Liver (tissue), 9 donors: ENCODE results near the gene OR2H1. TPM values are rescaled to one million over a fixed set of nuclear protein-coding genes. Genes with fewer than 3 reads are reported as not detected.
"Not testable (repeated sequence)": the region's sequence is repeated elsewhere in the genome, so short reads cannot be mapped to it uniquely, and the experiment has no call there.

Experiments used
- DNase-seq: peaks from one replicate; pipeline ENCODE4 v3.0.0-alpha.2; 2017; ENCODE audit warnings: low spot score
- H3K27ac ChIP-seq, 2 donors: one replicate each; pipeline ENCODE4 v1.7.0; 2013; ENCODE audit warnings: inconsistent platforms in 2 of 2, low read length in 2 of 2, control low read depth in 1 of 2, low read depth in 1 of 2, mild to moderate bottlenecking in 1 of 2
- H3K27me3 ChIP-seq, 4 donors: one replicate each; pipeline versions ENCODE4 v1.6.1 to v1.7.0; 2013; ENCODE audit warnings: low read length in 3 of 4, inconsistent platforms in 1 of 4, mild to moderate bottlenecking in 1 of 4, moderate library complexity in 1 of 4; ENCODE audit not compliant: control insufficient read depth in 4 of 4, insufficient read depth in 4 of 4
- H3K36me3 ChIP-seq, 4 donors: one replicate each; pipeline versions ENCODE4 v1.6.1 to v1.7.0; 2013; ENCODE audit warnings: low read length in 3 of 4, mild to moderate bottlenecking in 3 of 4, low read depth in 1 of 4, moderate library complexity in 1 of 4; ENCODE audit not compliant: control insufficient read depth in 4 of 4, insufficient read depth in 3 of 4
- H3K4me1 ChIP-seq, 4 donors: one replicate each; pipeline versions ENCODE4 v1.6.1 to v1.7.0; 2013; ENCODE audit warnings: low read length in 3 of 4, mild to moderate bottlenecking in 3 of 4, moderate library complexity in 1 of 4; ENCODE audit not compliant: control insufficient read depth in 4 of 4, insufficient read depth in 4 of 4
- H3K4me3 ChIP-seq, 3 donors: one replicate each; pipeline versions ENCODE4 v1.6.1 to v1.7.0; 2013; ENCODE audit warnings: low read length in 3 of 3, control low read depth in 1 of 3, low read depth in 1 of 3, mild to moderate bottlenecking in 1 of 3
- H3K9ac ChIP-seq, 2 donors: one replicate each; pipeline ENCODE4 v1.7.0; 2013; ENCODE audit warnings: low read length in 2 of 2, mild to moderate bottlenecking in 2 of 2, moderate library complexity in 2 of 2, control low read depth in 1 of 2, low read depth in 1 of 2
- H3K9me3 ChIP-seq, 4 donors: one replicate each; pipeline versions ENCODE4 v1.6.1 to v1.7.0; 2013; ENCODE audit warnings: low read length in 3 of 4; ENCODE audit not compliant: control insufficient read depth in 4 of 4
- EGR1 ChIP-seq, 2 donors: IDR thresholded peaks; 2 replicates each; pipeline ENCODE4 v1.6.1; 2016 to 2018; ENCODE audit warnings: antibody characterized with exemption in 2 of 2, low read depth in 2 of 2
- FOXA1 ChIP-seq: IDR thresholded peaks from 2 replicates; pipeline ENCODE4 v1.6.1; 2016; ENCODE audit warnings: antibody characterized with exemption
- FOXA2 ChIP-seq: IDR thresholded peaks from 2 replicates; pipeline ENCODE4 v1.6.1; 2016; ENCODE audit warnings: antibody characterized with exemption
- GABPA ChIP-seq, 2 donors: IDR thresholded peaks in 1 of 2; conservative IDR thresholded peaks in 1 of 2; 2 replicates each; pipeline ENCODE4 v1.6.1; 2016; ENCODE audit warnings: antibody characterized with exemption in 2 of 2, mild to moderate bottlenecking in 1 of 2, moderate library complexity in 1 of 2
- HNF4A ChIP-seq, 2 donors: conservative IDR thresholded peaks; 2 replicates each; pipeline ENCODE4 v1.6.1; 2016; ENCODE audit warnings: antibody characterized with exemption in 2 of 2, mild to moderate bottlenecking in 2 of 2
- HNF4G ChIP-seq: IDR thresholded peaks from 2 replicates; pipeline ENCODE4 v1.6.1; 2016; ENCODE audit warnings: antibody characterized with exemption
- JUND ChIP-seq, 2 donors: IDR thresholded peaks; 2 replicates each; pipeline ENCODE4 v1.6.1; 2016; ENCODE audit warnings: antibody characterized with exemption in 2 of 2
- NR2F2 ChIP-seq: IDR thresholded peaks from 2 replicates; pipeline ENCODE4 v1.6.1; 2016; ENCODE audit warnings: antibody characterized with exemption
- RAD21 ChIP-seq, 2 donors: IDR thresholded peaks; 2 replicates each; pipeline ENCODE4 v1.6.1; 2016; ENCODE audit warnings: antibody characterized with exemption in 2 of 2, mild to moderate bottlenecking in 2 of 2
- RXRA ChIP-seq, 2 donors: IDR thresholded peaks; 2 replicates each; pipeline ENCODE4 v1.6.1; 2017 to 2018; ENCODE audit warnings: antibody characterized with exemption in 2 of 2, mild to moderate bottlenecking in 1 of 2
- SP1 ChIP-seq: IDR thresholded peaks from 2 replicates; pipeline ENCODE4 v1.6.1; 2018; ENCODE audit warnings: antibody characterized with exemption, mild to moderate bottlenecking
- TAF1 ChIP-seq: conservative IDR thresholded peaks from 2 replicates; pipeline ENCODE4 v1.6.1; 2016; ENCODE audit warnings: antibody characterized with exemption, mild to moderate bottlenecking
- YY1 ChIP-seq: IDR thresholded peaks from 2 replicates; pipeline ENCODE4 v1.6.1; 2016; ENCODE audit warnings: antibody characterized with exemption, mild to moderate bottlenecking
- WGBS: extraction: QIAGEN DNeasy Blood & Tissue Kit; methylation state at CpG from one replicate; pipeline ENCODE4 v1.1.7; 2013; 5-methylcytosine and 5-hydroxymethylcytosine counted together
- polyA plus RNA-seq, 2 donors: library from polyadenylated mRNA; stranded (reverse) in 1 of 2; unstranded in 1 of 2; fragments of 200-250 nt in 1 of 2; fragments of >200 nt in 1 of 2; fragmentation: Nextera tagmentation in 1 of 2; extraction: Ambion mirVana in 1 of 2; gene quantifications; one replicate each; pipeline versions ENCODE4 v1.2.1 to v1.2.3, GENCODE V29; 2013 to 2015
- total RNA-seq, 2 donors: library from RNA; depleted of rRNA; stranded (reverse); fragments of >200 nt; gene quantifications; one replicate each; pipeline ENCODE4 v1.2.3, GENCODE V29; 2014
- TF ChIP-seq, protein P1 (sequence below): fragments of 150-350 bp; IDR thresholded peaks from 2 replicates; pipeline ENCODE4 v1.5.1; 2017; ENCODE audit warnings: improper control_type of control experiment, low read depth, low read length; ENCODE audit not compliant: missing input control
- TF ChIP-seq, protein P2 (sequence below): IDR thresholded peaks from 2 replicates; pipeline ENCODE4 v1.6.1; 2016; ENCODE audit warnings: antibody characterized with exemption
- TF ChIP-seq, protein P3 (sequence below): IDR thresholded peaks from 2 replicates; pipeline ENCODE4 v1.6.1; 2016; ENCODE audit warnings: antibody characterized with exemption, mild to moderate bottlenecking
- TF ChIP-seq, protein P4 (sequence below): IDR thresholded peaks from 2 replicates; pipeline ENCODE4 v1.6.1; 2016; ENCODE audit warnings: antibody characterized with exemption
- TF ChIP-seq, protein P5 (sequence below): IDR thresholded peaks from 2 replicates; pipeline ENCODE4 v1.6.1; 2016; ENCODE audit warnings: antibody characterized with exemption
- donor health status: healthy.
- donor health status: healthy.
- donor health status: healthy.
- donor health status: healthy.
- donor health status: healthy.

The OR2H1 gene
- total and polyA plus RNA-seq, 4 donors: not detected

DNA sequence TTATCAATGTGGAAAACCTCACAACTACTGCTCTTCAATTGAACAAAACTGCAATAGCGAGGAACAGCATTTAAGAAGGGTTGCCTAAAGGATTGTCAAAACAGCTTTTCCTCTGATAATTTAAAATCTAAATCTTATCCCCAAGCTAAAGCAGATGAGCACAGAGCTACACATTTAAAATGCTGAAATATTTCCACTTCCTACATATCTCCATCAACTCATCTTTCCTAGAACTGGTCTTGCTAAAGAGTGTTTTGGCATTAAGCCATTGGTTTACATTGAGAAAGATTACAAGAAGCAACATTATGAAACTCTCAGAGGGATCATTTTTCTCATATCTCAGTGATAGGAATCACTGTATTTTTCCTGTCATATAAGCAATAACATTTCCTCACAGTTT, 14.2 kb upstream of the OR2H1 start:
- Histone ChIP-seq H3K9me3 (no peaks in the 10 kb centered on the region), H3K9ac (no peak overlapping the region), H3K27me3 (peaks cover 0 to 2% (median 0%) of the 10 kb centered on the region in 4 donors), H3K4me3 (no peak overlapping the region), H3K36me3 (no peaks in the 10 kb centered on the region), H3K4me1 (no peaks in the 10 kb centered on the region), H3K27ac (no peak overlapping the region)
- WGBS: 82% methylated on average over 1 of the region's 1 CpG
- DNase-seq: no peak
- TF ChIP-seq YY1: no peak
- TF ChIP-seq GABPA (IDR thresholded peaks at IDR 0.05 in 1 of 2, conservative IDR thresholded peaks at IDR 0.05 in 1 of 2): no peak
- TF ChIP-seq, protein P1, sequence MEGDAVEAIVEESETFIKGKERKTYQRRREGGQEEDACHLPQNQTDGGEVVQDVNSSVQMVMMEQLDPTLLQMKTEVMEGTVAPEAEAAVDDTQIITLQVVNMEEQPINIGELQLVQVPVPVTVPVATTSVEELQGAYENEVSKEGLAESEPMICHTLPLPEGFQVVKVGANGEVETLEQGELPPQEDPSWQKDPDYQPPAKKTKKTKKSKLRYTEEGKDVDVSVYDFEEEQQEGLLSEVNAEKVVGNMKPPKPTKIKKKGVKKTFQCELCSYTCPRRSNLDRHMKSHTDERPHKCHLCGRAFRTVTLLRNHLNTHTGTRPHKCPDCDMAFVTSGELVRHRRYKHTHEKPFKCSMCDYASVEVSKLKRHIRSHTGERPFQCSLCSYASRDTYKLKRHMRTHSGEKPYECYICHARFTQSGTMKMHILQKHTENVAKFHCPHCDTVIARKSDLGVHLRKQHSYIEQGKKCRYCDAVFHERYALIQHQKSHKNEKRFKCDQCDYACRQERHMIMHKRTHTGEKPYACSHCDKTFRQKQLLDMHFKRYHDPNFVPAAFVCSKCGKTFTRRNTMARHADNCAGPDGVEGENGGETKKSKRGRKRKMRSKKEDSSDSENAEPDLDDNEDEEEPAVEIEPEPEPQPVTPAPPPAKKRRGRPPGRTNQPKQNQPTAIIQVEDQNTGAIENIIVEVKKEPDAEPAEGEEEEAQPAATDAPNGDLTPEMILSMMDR: no peak
- TF ChIP-seq, protein P2, sequence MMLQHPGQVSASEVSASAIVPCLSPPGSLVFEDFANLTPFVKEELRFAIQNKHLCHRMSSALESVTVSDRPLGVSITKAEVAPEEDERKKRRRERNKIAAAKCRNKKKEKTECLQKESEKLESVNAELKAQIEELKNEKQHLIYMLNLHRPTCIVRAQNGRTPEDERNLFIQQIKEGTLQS: no peak
- TF ChIP-seq, protein P3, sequence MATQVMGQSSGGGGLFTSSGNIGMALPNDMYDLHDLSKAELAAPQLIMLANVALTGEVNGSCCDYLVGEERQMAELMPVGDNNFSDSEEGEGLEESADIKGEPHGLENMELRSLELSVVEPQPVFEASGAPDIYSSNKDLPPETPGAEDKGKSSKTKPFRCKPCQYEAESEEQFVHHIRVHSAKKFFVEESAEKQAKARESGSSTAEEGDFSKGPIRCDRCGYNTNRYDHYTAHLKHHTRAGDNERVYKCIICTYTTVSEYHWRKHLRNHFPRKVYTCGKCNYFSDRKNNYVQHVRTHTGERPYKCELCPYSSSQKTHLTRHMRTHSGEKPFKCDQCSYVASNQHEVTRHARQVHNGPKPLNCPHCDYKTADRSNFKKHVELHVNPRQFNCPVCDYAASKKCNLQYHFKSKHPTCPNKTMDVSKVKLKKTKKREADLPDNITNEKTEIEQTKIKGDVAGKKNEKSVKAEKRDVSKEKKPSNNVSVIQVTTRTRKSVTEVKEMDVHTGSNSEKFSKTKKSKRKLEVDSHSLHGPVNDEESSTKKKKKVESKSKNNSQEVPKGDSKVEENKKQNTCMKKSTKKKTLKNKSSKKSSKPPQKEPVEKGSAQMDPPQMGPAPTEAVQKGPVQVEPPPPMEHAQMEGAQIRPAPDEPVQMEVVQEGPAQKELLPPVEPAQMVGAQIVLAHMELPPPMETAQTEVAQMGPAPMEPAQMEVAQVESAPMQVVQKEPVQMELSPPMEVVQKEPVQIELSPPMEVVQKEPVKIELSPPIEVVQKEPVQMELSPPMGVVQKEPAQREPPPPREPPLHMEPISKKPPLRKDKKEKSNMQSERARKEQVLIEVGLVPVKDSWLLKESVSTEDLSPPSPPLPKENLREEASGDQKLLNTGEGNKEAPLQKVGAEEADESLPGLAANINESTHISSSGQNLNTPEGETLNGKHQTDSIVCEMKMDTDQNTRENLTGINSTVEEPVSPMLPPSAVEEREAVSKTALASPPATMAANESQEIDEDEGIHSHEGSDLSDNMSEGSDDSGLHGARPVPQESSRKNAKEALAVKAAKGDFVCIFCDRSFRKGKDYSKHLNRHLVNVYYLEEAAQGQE: no peak
- no peak for TF ChIP-seq RXRA (IDR thresholded peaks at IDR 0.05)
- TF ChIP-seq FOXA2: no peak
- no peak for TF ChIP-seq SP1
- TF ChIP-seq NR2F2: no peak
- TF ChIP-seq HNF4G: no peak
- TF ChIP-seq, protein P4, sequence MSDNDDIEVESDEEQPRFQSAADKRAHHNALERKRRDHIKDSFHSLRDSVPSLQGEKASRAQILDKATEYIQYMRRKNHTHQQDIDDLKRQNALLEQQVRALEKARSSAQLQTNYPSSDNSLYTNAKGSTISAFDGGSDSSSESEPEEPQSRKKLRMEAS: no peak
- no peak for TF ChIP-seq TAF1
- TF ChIP-seq FOXA1: no peak
- no peak for TF ChIP-seq EGR1 (IDR thresholded peaks at IDR 0.05; ENCODE audit: low read depth in 2 of 2)
- TF ChIP-seq, protein P5, sequence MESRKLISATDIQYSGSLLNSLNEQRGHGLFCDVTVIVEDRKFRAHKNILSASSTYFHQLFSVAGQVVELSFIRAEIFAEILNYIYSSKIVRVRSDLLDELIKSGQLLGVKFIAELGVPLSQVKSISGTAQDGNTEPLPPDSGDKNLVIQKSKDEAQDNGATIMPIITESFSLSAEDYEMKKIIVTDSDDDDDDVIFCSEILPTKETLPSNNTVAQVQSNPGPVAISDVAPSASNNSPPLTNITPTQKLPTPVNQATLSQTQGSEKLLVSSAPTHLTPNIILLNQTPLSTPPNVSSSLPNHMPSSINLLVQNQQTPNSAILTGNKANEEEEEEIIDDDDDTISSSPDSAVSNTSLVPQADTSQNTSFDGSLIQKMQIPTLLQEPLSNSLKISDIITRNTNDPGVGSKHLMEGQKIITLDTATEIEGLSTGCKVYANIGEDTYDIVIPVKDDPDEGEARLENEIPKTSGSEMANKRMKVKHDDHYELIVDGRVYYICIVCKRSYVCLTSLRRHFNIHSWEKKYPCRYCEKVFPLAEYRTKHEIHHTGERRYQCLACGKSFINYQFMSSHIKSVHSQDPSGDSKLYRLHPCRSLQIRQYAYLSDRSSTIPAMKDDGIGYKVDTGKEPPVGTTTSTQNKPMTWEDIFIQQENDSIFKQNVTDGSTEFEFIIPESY: no peak
- TF ChIP-seq JUND (IDR thresholded peaks at IDR 0.05): no peak
- TF ChIP-seq HNF4A (conservative IDR thresholded peaks at IDR 0.05): no peak
- TF ChIP-seq RAD21 (IDR thresholded peaks at IDR 0.05): no peak

DNA sequence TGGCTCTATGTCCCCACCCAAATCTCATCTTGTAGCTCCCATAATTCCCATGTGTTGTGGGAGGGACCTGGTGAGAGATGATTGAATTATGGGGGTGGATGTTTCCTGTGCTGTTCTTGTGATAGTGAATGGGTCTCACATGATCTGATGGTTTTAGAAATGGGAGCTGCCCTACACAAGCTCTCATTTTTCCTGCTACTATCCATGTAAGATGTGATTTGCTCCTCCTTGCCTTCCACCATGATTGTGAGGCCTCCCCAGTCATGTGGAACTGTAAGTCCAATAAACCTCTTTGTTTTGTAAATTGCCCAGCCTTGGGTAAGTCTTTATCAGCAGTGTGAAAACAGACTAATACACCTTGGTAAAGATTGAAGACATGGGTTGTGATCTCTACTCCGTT, 12.9 kb upstream of the OR2H1 start:
- not testable (repeated sequence) for H3K36me3 ChIP-seq, DNase-seq, H3K4me1 ChIP-seq, H3K27me3 ChIP-seq, H3K27ac ChIP-seq, H3K4me3 ChIP-seq, H3K9ac ChIP-seq, H3K9me3 ChIP-seq
- 81% methylated on average over 1 of the region's 1 CpG for WGBS
